IMR-90 (cell line): Measurements from ENCODE around the gene LSM12. TPM values are rescaled to one million over a fixed set of nuclear protein-coding genes. Genes with fewer than 3 reads are reported as not detected.

Experiments
- ATAC-seq: fragments of 200-7000 bp; cut with Tn5 transposase; 2 replicates; pipeline ENCODE4 v1.9.1; 2020; ENCODE audit warnings: low read depth, mild to moderate bottlenecking, moderate library complexity
- BruUV-seq: library from RNA; stranded (reverse); fragments of 400-500 nt; replicated peaks from 2 replicates; lab custom pipeline; 2021; lab: Mats Ljungman, UMichigan
- CTCF ChIA-PET: fragments of 300-600 bp; formaldehyde crosslinking; extraction: SDS; loops from one replicate; lab custom pipeline; 2021; ENCODE audit warnings: antibody characterized with exemption; lab: Yijun Ruan, JAX
- POLR2A ChIA-PET: fragments of 300-600 bp; sonication (Branson Sonifier 250); formaldehyde crosslinking; loops from one replicate; lab custom pipeline; 2022; ENCODE audit warnings: antibody characterized with exemption; ENCODE audit not compliant: unreplicated experiment; lab: Charles Lee
- DNase-seq: peaks from one replicate; pipeline ENCODE4 v3.0.0; 2013
- H2AFZ ChIP-seq: replicated peaks from 2 replicates; pipeline ENCODE3; 2013; ENCODE audit warnings: low read length, mild to moderate bottlenecking; ENCODE audit not compliant: poor library complexity
- H2AK5ac ChIP-seq: 2 replicates; pipeline ENCODE4 v1.6.1; 2013; ENCODE audit warnings: low read depth, low read length, inconsistent platforms
- H2AK9ac ChIP-seq: replicated peaks from 2 replicates; pipeline ENCODE3; 2013; ENCODE audit warnings: mild to moderate bottlenecking, low read depth, low read length, moderate library complexity; ENCODE audit not compliant: poor library complexity
- H2BK120ac ChIP-seq: 2 replicates; pipeline ENCODE4 v1.6.1; 2013; ENCODE audit warnings: low read depth, low read length, inconsistent platforms
- H2BK15ac ChIP-seq: 3 replicates; pipeline ENCODE4 v1.6.1; 2013; ENCODE audit warnings: low read depth, low read length, inconsistent platforms
- H2BK20ac ChIP-seq: 2 replicates; pipeline ENCODE4 v1.6.1; 2013; ENCODE audit warnings: low read depth, mild to moderate bottlenecking, inconsistent platforms, low read length, moderate library complexity
- H2BK5ac ChIP-seq: 2 replicates; pipeline ENCODE4 v1.6.1; 2013; ENCODE audit warnings: mild to moderate bottlenecking, low read depth, low read length, inconsistent platforms; ENCODE audit not compliant: poor library complexity, severe bottlenecking
- H3K14ac ChIP-seq: replicated peaks from 2 replicates; pipeline ENCODE4 v1.6.1; 2013; ENCODE audit warnings: low read depth, low read length, inconsistent platforms
- H3K18ac ChIP-seq: 2 replicates; pipeline ENCODE4 v1.6.1; 2013; ENCODE audit warnings: low read depth, low read length, control low read depth
- H3K23ac ChIP-seq: 2 replicates; pipeline ENCODE4 v1.6.1; 2013; ENCODE audit warnings: low read depth, low read length, inconsistent platforms
- H3K27ac ChIP-seq: 2 replicates; pipeline ENCODE4 v1.5.1; 2013; ENCODE audit warnings: mild to moderate bottlenecking, control low read depth, low read length; ENCODE audit not compliant: insufficient read depth
- H3K27me3 ChIP-seq: 2 replicates; pipeline ENCODE4 v1.6.1; 2013; ENCODE audit warnings: low read length; ENCODE audit not compliant: control insufficient read depth, insufficient read depth
- H3K36me3 ChIP-seq: 2 replicates; pipeline ENCODE4 v1.6.1; 2013; ENCODE audit warnings: low read length, mixed read lengths; ENCODE audit not compliant: control insufficient read depth, insufficient read depth
- H3K4ac ChIP-seq: 2 replicates; pipeline ENCODE4 v1.6.1; 2013; ENCODE audit warnings: low read depth, low read length, inconsistent platforms
- H3K4me1 ChIP-seq: 2 replicates; pipeline ENCODE4 v1.6.1; 2013; ENCODE audit warnings: low read length, mixed read lengths; ENCODE audit not compliant: control insufficient read depth, insufficient read depth
- H3K4me2 ChIP-seq: 2 replicates; pipeline ENCODE4 v1.6.1; 2013; ENCODE audit warnings: low read depth, mild to moderate bottlenecking, control low read depth, low read length, moderate library complexity
- H3K4me3 ChIP-seq: 2 replicates; pipeline ENCODE4 v1.5.1; 2013; ENCODE audit warnings: low read depth, mild to moderate bottlenecking, control low read depth, low read length, moderate library complexity; ENCODE audit not compliant: insufficient read depth
- H3K56ac ChIP-seq: 2 replicates; pipeline ENCODE4 v1.6.1; 2013; ENCODE audit warnings: low read length, inconsistent platforms; ENCODE audit not compliant: insufficient read depth; ENCODE audit errors: extremely low read depth
- H3K79me1 ChIP-seq, 2 experiments: 2 replicates each; pipeline ENCODE4 v1.6.1; 2013; ENCODE audit warnings: low read length in 2 of 2, inconsistent platforms in 1 of 2, low read depth in 1 of 2
- H3K9ac ChIP-seq: 2 replicates; pipeline ENCODE4 v1.6.1; 2013; ENCODE audit warnings: low read depth, low read length, control low read depth
- H3K9me1 ChIP-seq: 2 replicates; pipeline ENCODE4 v1.6.1; 2013; ENCODE audit warnings: low read length, inconsistent platforms; ENCODE audit not compliant: insufficient read depth
- H3K9me3 ChIP-seq: 2 replicates; pipeline ENCODE4 v1.6.1; 2013; ENCODE audit warnings: low read length; ENCODE audit not compliant: control insufficient read depth, insufficient read depth
- H4K20me1 ChIP-seq: 2 replicates; pipeline ENCODE4 v1.6.1; 2013; ENCODE audit warnings: low read length, inconsistent platforms; ENCODE audit not compliant: insufficient read depth
- H4K5ac ChIP-seq: 2 replicates; pipeline ENCODE4 v1.6.1; 2013; ENCODE audit warnings: mild to moderate bottlenecking, low read depth, low read length, control low read depth
- H4K8ac ChIP-seq, 2 experiments: 2 replicates each; pipeline ENCODE4 v1.6.1; 2013; ENCODE audit warnings: low read depth in 2 of 2, low read length in 2 of 2, control low read depth in 1 of 2, inconsistent platforms in 1 of 2
- H4K91ac ChIP-seq: 2 replicates; pipeline ENCODE4 v1.6.1; 2013; ENCODE audit warnings: low read depth, low read length, inconsistent platforms; ENCODE audit not compliant: insufficient read depth
- BHLHE40 ChIP-seq: fragments of 150-350 bp; IDR thresholded peaks from 2 replicates; pipeline ENCODE4 v1.6.1; 2016; ENCODE audit warnings: mild to moderate bottlenecking, low read depth, low read length
- CEBPB ChIP-seq: IDR thresholded peaks from 2 replicates; pipeline ENCODE4 v1.6.1; 2012; ENCODE audit warnings: low read depth, low read length, improper control_type of control experiment
- FOS ChIP-seq: fragments of 150-350 bp; IDR thresholded peaks from 2 replicates; pipeline ENCODE4 v1.6.1; 2016; ENCODE audit warnings: low read depth, low read length
- MAFK ChIP-seq: IDR thresholded peaks from 2 replicates; pipeline ENCODE4 v1.6.1; 2012; ENCODE audit warnings: low read depth, low read length, improper control_type of control experiment
- MAZ ChIP-seq: IDR thresholded peaks from 2 replicates; pipeline ENCODE4 v1.6.1; 2012; ENCODE audit warnings: low read depth, mild to moderate bottlenecking, low read length, improper control_type of control experiment, moderate library complexity, borderline replicate concordance
- MXI1 ChIP-seq: IDR thresholded peaks from 2 replicates; pipeline ENCODE4 v1.6.1; 2012; ENCODE audit warnings: low read depth, mild to moderate bottlenecking, low read length, moderate library complexity, borderline replicate concordance
- NFE2L2 ChIP-seq: fragments of 150-350 bp; IDR thresholded peaks from 2 replicates; pipeline ENCODE4 v1.6.1; 2016; ENCODE audit warnings: low read depth, mild to moderate bottlenecking, low read length
- POLR2A ChIP-seq: IDR thresholded peaks from 2 replicates; pipeline ENCODE4 v1.6.1; 2012; ENCODE audit warnings: mild to moderate bottlenecking, low read depth, low read length
- RAD21 ChIP-seq: IDR thresholded peaks from 2 replicates; pipeline ENCODE4 v1.6.1; 2012; ENCODE audit warnings: low read length, improper control_type of control experiment
- SMC3 ChIP-seq: fragments of 150-350 bp; IDR thresholded peaks from 2 replicates; pipeline ENCODE4 v1.6.1; 2016; ENCODE audit warnings: low read depth, mild to moderate bottlenecking, antibody characterized with exemption, low read length, moderate library complexity
- WGBS, 2 experiments: methylation state at CpG; one replicate each; pipeline versions ENCODE4 v1.1.5 to v1.1.7; 2013; ENCODE audit warnings: missing lambda C conversion rate in 2 of 2; ENCODE audit not compliant: insufficient read length in 1 of 2; ENCODE audit errors: extremely low coverage in 2 of 2; 5-methylcytosine and 5-hydroxymethylcytosine counted together
- dilution Hi-C: fragments of 300-500 bp; cut with HindIII; formaldehyde crosslinking; loops from one replicate; pipeline ENCODE4 v1.14.3; 2018; ENCODE audit warnings: low sequenced_read_pairs; ENCODE audit not compliant: unreplicated experiment
- in situ Hi-C: fragments of 300-500 bp; cut with MboI; formaldehyde crosslinking; loops from 3 replicates; pipeline ENCODE4 v1.14.3; 2019; ENCODE audit warnings: low sequenced_read_pairs, inconsistent platforms, mixed read lengths
- intact Hi-C: fragments of 100-400 bp; cut with micrococcal nuclease; formaldehyde crosslinking; loops from 2 replicates; pipeline ENCODE4 v1.10.0; 2022
- polyA plus RNA-seq, 3 experiments: library from polyadenylated mRNA; depleted of rRNA; stranded (reverse); fragments of >200 nt; gene quantifications; 2 replicates each; pipeline ENCODE4 v1.2.3, GENCODE V29; 2012; ENCODE audit warnings: low replicate concordance in 1 of 3
- total RNA-seq: library from RNA; depleted of rRNA; stranded (reverse); fragments of >200 nt; gene quantifications from 2 replicates; pipeline ENCODE4 v1.2.3, GENCODE V29; 2012
- TF ChIP-seq, protein P1 (sequence below): conservative IDR thresholded peaks from 2 replicates; pipeline ENCODE4 v1.5.1; 2012; ENCODE audit warnings: mild to moderate bottlenecking, low read depth, low read length, improper control_type of control experiment

Gene LSM12
- total and polyA plus RNA-seq, 2 of the 4 experiments (the other 2 are of a cell fraction) = 38.0 to 41.0 TPM

DNA sequence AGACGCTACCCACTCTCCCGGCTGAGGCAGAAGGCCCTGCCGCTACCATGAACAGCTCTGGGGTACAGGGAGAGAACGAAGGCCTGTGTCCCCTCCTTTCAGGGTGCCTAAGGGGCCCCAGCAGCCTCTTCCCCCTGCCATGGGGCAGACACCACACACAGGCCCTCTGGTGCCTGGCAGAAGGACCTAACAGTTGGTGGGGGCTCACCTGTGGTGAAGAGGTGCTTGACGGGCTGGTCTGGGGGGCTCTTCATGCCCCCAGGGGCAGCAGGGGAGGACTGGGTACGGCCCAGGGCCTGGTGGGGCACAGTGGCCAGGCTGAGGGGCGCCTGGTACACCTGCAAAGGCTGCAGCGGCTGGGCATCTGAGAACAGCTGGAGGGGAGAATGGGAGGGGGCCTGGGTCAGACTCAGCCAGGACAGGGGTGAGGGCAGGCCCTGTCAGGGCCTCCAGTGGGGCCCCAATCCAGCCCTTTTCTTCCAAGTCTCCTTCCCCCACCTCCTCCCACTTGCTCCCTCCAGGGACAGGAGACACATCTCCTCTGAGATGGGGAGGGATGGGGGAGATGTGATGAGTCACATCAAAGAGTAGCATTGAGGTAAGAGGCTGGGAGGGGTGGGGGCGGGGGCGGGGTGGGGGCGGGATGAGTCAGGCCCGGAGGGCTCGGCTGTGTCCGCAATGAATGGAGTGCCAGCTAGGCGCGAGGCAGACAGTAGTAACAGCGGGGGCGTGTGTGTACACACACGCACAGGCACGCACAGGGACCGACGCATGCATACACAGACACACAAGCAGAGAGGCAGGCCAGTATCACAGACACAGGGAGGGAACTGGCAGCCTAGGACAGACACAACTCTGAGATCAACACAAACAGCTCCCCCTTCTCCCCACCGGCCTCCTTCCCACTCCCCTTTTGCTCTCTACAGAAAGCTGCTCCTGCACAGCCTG, 20.2 kb upstream of the LSM12 start:
- dilution Hi-C loops (no loop called here), intact Hi-C loops (no loop called here), in situ Hi-C loops (no loop called here)
- Histone ChIP-seq H3K23ac (peak overlapping the region; percentile 97), H3K4me1 (peaks cover 20% of the 10 kb centered on the region), H3K18ac (peak overlapping the region; percentile 50), H3K9me3 (no peaks in the 10 kb centered on the region), H3K27me3 (no peaks in the 10 kb centered on the region), H4K91ac (peak overlapping the region; percentile 77), H3K27ac (peak overlapping the region; percentile 71), H3K4ac (peak overlapping the region; percentile 96), H2BK120ac (peak overlapping the region; percentile 88), H3K36me3 (peaks cover 40% of the 10 kb centered on the region), H3K9ac (peak overlapping the region; percentile 60), H4K5ac (peak overlapping the region; percentile 66), H2AK9ac (peak overlapping the region; percentile 96), H3K79me1 (peaks cover 19 to 76% of the 10 kb centered on the region in 2 experiments; a peak in 3 of 4 replicates), H2AK5ac (peak overlapping the region; percentile 93), H3K14ac (peak overlapping the region; percentile 82), H4K8ac (peak overlapping the region; percentile 4 to 74; a peak in 2 of 4 replicates), H3K4me2 (peak overlapping the region; percentile 25), H2BK15ac (peak overlapping the region; percentile 82; the same call in 2 of the 3 replicates), H3K56ac (no peak overlapping the region; the same call in 1 of the 2 replicates), H2BK5ac (peak overlapping the region; percentile 88), H4K20me1 (peaks cover 10% of the 10 kb centered on the region; the same call in 1 of the 2 replicates), H2BK20ac (peak overlapping the region; percentile 69; the same call in 1 of the 2 replicates), H2AFZ (peak overlapping the region; percentile 28), H3K4me3 (no peak overlapping the region), H3K9me1 (peaks cover 17% of the 10 kb centered on the region)
- DNase-seq = peak; percentile 98
- TF ChIP-seq POLR2A = peak; percentile 85
- peak; percentile 85 for TF ChIP-seq FOS
- no peak; the same call in 1 of the 2 replicates for TF ChIP-seq NFE2L2
- peak; percentile 92 for TF ChIP-seq BHLHE40
- TF ChIP-seq SMC3 = peak; percentile 14; the same call in 1 of the 2 replicates
- TF ChIP-seq MAFK = no peak
- peak; percentile 93 for TF ChIP-seq MXI1
- TF ChIP-seq MAZ = peak; percentile 95
- TF ChIP-seq CEBPB = peak; percentile 66
- TF ChIP-seq RAD21 = 0 out of 2 replicates have a peak, but pooled peaks have one; percentile 19
- TF ChIP-seq, protein P1, sequence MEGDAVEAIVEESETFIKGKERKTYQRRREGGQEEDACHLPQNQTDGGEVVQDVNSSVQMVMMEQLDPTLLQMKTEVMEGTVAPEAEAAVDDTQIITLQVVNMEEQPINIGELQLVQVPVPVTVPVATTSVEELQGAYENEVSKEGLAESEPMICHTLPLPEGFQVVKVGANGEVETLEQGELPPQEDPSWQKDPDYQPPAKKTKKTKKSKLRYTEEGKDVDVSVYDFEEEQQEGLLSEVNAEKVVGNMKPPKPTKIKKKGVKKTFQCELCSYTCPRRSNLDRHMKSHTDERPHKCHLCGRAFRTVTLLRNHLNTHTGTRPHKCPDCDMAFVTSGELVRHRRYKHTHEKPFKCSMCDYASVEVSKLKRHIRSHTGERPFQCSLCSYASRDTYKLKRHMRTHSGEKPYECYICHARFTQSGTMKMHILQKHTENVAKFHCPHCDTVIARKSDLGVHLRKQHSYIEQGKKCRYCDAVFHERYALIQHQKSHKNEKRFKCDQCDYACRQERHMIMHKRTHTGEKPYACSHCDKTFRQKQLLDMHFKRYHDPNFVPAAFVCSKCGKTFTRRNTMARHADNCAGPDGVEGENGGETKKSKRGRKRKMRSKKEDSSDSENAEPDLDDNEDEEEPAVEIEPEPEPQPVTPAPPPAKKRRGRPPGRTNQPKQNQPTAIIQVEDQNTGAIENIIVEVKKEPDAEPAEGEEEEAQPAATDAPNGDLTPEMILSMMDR = no peak
- ChIA-PET CTCF (interaction anchor here (0.5 to 1.3 kb wide), 2 partner anchors 29 to 41 kb away, joined by 3 to 4 read pairs; no protein-coding TSS in a partner anchor), POLR2A (interaction anchor here (0.6 to 0.7 kb wide), 2 partner anchors 19 to 133 kb away, joined by 3 to 5 read pairs; partner anchors contain the start of gene UBTF)
- WGBS, 2 experiments = 0% methylated on average over 6 of the region's 23 CpGs; no CpG with 5 or more reads in 1 of the 2 experiments
- no TSS peak for BruUV-seq
- ATAC-seq = peak; percentile 90
